ENCODE results near the gene SEPTIN12.

SEPTIN12 gene

GRCh38 chr16:4787627-4788482 lies at the start of gene SEPTIN12:
TSS of gene SEPTIN12 (minus strand) at chr16:4788345. CDS start at chr16:4787645, 700 bp downstream.
- Histone ChIP-seq H3K27ac (ENCODE audit: low read length) (no peak within 1 kb of the TSS), H2AFZ (ENCODE audit: low read length) (no peak within 1 kb of the TSS)

GRCh38 chr16:4836727-4837126 lies 48.6 kb upstream of the SEPTIN12 start:
- H3K36me3 ChIP-seq (replicated peaks; ENCODE audit: insufficient read depth, low read length), result peaks cover 7% of the 10 kb centered on the region
- no peaks in the 10 kb centered on the region for H3K27me3 ChIP-seq (replicated peaks; ENCODE audit: insufficient read depth, low read length)
- no peaks in the 10 kb centered on the region for H3K9me3 ChIP-seq (replicated peaks; ENCODE audit: insufficient read depth, low read length)
- no peak overlapping the region for H3K27ac ChIP-seq (ENCODE audit: low read length)
- TF ChIP-seq EZH2phosphoT487 (IDR thresholded peaks at IDR 0.05; ENCODE audit: low read length), result no peak
- TF ChIP-seq CTCF (IDR thresholded peaks at IDR 0.05; ENCODE audit: low read length), result no peak
- no peak for TF ChIP-seq EZH2 (optimal IDR thresholded peaks at IDR 0.05; ENCODE audit: low read depth, low read length)
- no peaks in the 10 kb centered on the region for H4K20me1 ChIP-seq (ENCODE audit: insufficient read depth, low read length)
- no peak overlapping the region for H3K9ac ChIP-seq (ENCODE audit: low read length)
- peaks cover 19% of the 10 kb centered on the region for H3K4me1 ChIP-seq (ENCODE audit: low read length)
- peaks cover 18% of the 10 kb centered on the region for H3F3A ChIP-seq (ENCODE audit: insufficient read depth, low read length)
- no peak for DNase-seq
- peaks cover 60% of the 10 kb centered on the region for H3K79me2 ChIP-seq (ENCODE audit: low read length)
- no peak overlapping the region for H2AFZ ChIP-seq (ENCODE audit: low read length)
- no peak overlapping the region for H3K4me2 ChIP-seq (ENCODE audit: low read depth, low read length)
- no peaks in the 10 kb centered on the region for H3K9me2 ChIP-seq (replicated peaks; ENCODE audit: insufficient read depth, low read length)
- no peak overlapping the region for H3K4me3 ChIP-seq (ENCODE audit: low read length)

More at GRCh38 chr16:4787627-4788482, at the start of gene SEPTIN12:
- Histone ChIP-seq H3K9me2 (replicated peaks; ENCODE audit: insufficient read depth, low read length) (no peaks in the 10 kb centered on the region), H3K4me2 (ENCODE audit: low read depth, low read length) (no peak within 1 kb of the TSS), H3K4me3 (ENCODE audit: low read length) (no peak within 1 kb of the TSS), H3K9ac (ENCODE audit: low read length) (no peak within 1 kb of the TSS), H3K36me3 (replicated peaks; ENCODE audit: insufficient read depth, low read length) (no peaks in the 10 kb centered on the region), H3F3A (ENCODE audit: insufficient read depth, low read length) (no peaks in the 10 kb centered on the region), H3K4me1 (ENCODE audit: low read length) (no peaks in the 10 kb centered on the region), H4K20me1 (ENCODE audit: insufficient read depth, low read length) (no peaks in the 10 kb centered on the region), H3K9me3 (replicated peaks; ENCODE audit: insufficient read depth, low read length) (no peaks in the 10 kb centered on the region), H3K79me2 (ENCODE audit: low read length) (no peaks in the 10 kb centered on the region), H3K27me3 (replicated peaks; ENCODE audit: insufficient read depth, low read length) (no peaks in the 10 kb centered on the region)
- no peak for TF ChIP-seq EZH2 (optimal IDR thresholded peaks at IDR 0.05; ENCODE audit: low read depth, low read length)
- no peak for TF ChIP-seq EZH2phosphoT487 (IDR thresholded peaks at IDR 0.05; ENCODE audit: low read length)
- TF ChIP-seq CTCF (IDR thresholded peaks at IDR 0.05; ENCODE audit: low read length), result no peak
- no peak for DNase-seq

GRCh38 chr16:4833584-4833983 lies 45.4 kb upstream of the SEPTIN12 start:
- no peaks in the 10 kb centered on the region for H3K9me2 ChIP-seq (replicated peaks; ENCODE audit: insufficient read depth, low read length)
- no peak overlapping the region for H3K4me3 ChIP-seq (ENCODE audit: low read length)
- TF ChIP-seq CTCF (IDR thresholded peaks at IDR 0.05; ENCODE audit: low read length) (no peak), EZH2phosphoT487 (IDR thresholded peaks at IDR 0.05; ENCODE audit: low read length) (no peak), EZH2 (optimal IDR thresholded peaks at IDR 0.05; ENCODE audit: low read depth, low read length) (no peak)
- H4K20me1 ChIP-seq (ENCODE audit: insufficient read depth, low read length), result no peaks in the 10 kb centered on the region
- H3K36me3 ChIP-seq (replicated peaks; ENCODE audit: insufficient read depth, low read length), result peaks cover 16% of the 10 kb centered on the region; the same call in 1 of the 2 replicates
- H3K79me2 ChIP-seq (ENCODE audit: low read length), result peaks cover 45% of the 10 kb centered on the region
- H3F3A ChIP-seq (ENCODE audit: insufficient read depth, low read length), result peaks cover 8% of the 10 kb centered on the region
- no peak overlapping the region for H3K4me2 ChIP-seq (ENCODE audit: low read depth, low read length)
- no peaks in the 10 kb centered on the region for H3K27me3 ChIP-seq (replicated peaks; ENCODE audit: insufficient read depth, low read length)
- H3K27ac ChIP-seq (ENCODE audit: low read length), result no peak overlapping the region
- DNase-seq, result no peak
- H3K4me1 ChIP-seq (ENCODE audit: low read length), result peaks cover 11% of the 10 kb centered on the region
- H3K9ac ChIP-seq (ENCODE audit: low read length), result no peak overlapping the region
- no peaks in the 10 kb centered on the region for H3K9me3 ChIP-seq (replicated peaks; ENCODE audit: insufficient read depth, low read length)
- H2AFZ ChIP-seq (ENCODE audit: low read length), result no peak overlapping the region

Data from MM.1S (cell line).